ENCODE measurements around the gene MGAT5. TPM values are rescaled to one million over a fixed set of nuclear protein-coding genes. Genes with fewer than 3 reads are reported as not detected.

The MGAT5 gene
- total RNA-seq, 1 donor from 2014 or later = 30.0 TPM

GRCh38 chr2:134218414-134218813 lies 35.5 kb upstream of the MGAT5 start:
- TF ChIP-seq CTCF (IDR thresholded peaks at IDR 0.05) = no peak
- no peaks in the 10 kb centered on the region for H3K27me3 Mint-ChIP-seq (ENCODE audit: low read depth)
- H3K9me3 Mint-ChIP-seq (ENCODE audit: low read depth) = peaks cover 6% of the 10 kb centered on the region
- DNase-seq (ENCODE audit: low spot score) = no peak
- H3K27ac Mint-ChIP-seq (ENCODE audit: unreplicated experiment) = no peak overlapping the region
- no peaks in the 10 kb centered on the region for H3K4me1 Mint-ChIP-seq (ENCODE audit: low read depth)
- H3K36me3 Mint-ChIP-seq (ENCODE audit: low read depth) = no peaks in the 10 kb centered on the region
- H3K4me3 Mint-ChIP-seq (ENCODE audit: unreplicated experiment) = no peak overlapping the region

GRCh38 chr2:134218930-134219658 lies 34.8 kb upstream of the MGAT5 start:
- Mint-ChIP-seq H3K4me3 (ENCODE audit: unreplicated experiment) (no peak overlapping the region), H3K27me3 (ENCODE audit: low read depth) (no peaks in the 10 kb centered on the region), H3K4me1 (ENCODE audit: low read depth) (no peaks in the 10 kb centered on the region), H3K27ac (ENCODE audit: unreplicated experiment) (no peak overlapping the region), H3K36me3 (ENCODE audit: low read depth) (no peaks in the 10 kb centered on the region), H3K9me3 (ENCODE audit: low read depth) (peaks cover 6% of the 10 kb centered on the region)
- TF ChIP-seq CTCF (IDR thresholded peaks at IDR 0.05) = no peak
- DNase-seq (ENCODE audit: low spot score) = no peak

GRCh38 chr2:134220344-134220974 lies 33.4 kb upstream of the MGAT5 start:
- Mint-ChIP-seq H3K4me3 (ENCODE audit: unreplicated experiment) (no peak overlapping the region), H3K27ac (ENCODE audit: unreplicated experiment) (no peak overlapping the region), H3K36me3 (ENCODE audit: low read depth) (no peaks in the 10 kb centered on the region), H3K27me3 (ENCODE audit: low read depth) (no peaks in the 10 kb centered on the region), H3K9me3 (ENCODE audit: low read depth) (no peaks in the 10 kb centered on the region), H3K4me1 (ENCODE audit: low read depth) (no peaks in the 10 kb centered on the region)
- DNase-seq (ENCODE audit: low spot score) = no peak
- TF ChIP-seq CTCF (IDR thresholded peaks at IDR 0.05) = no peak

- Mint-ChIP-seq H3K9me3 (ENCODE audit: low read depth) (peaks cover 3% of the 10 kb centered on the region), H3K27me3 (ENCODE audit: low read depth) (no peaks in the 10 kb centered on the region), H3K36me3 (ENCODE audit: low read depth) (peaks cover 2% of the 10 kb centered on the region), H3K4me1 (ENCODE audit: low read depth) (no peaks in the 10 kb centered on the region), H3K27ac (ENCODE audit: unreplicated experiment) (no peak overlapping the region), H3K4me3 (ENCODE audit: unreplicated experiment) (no peak overlapping the region)
- TF ChIP-seq CTCF (IDR thresholded peaks at IDR 0.05) = no peak
- no peak for DNase-seq (ENCODE audit: low spot score)
Observed at GRCh38 chr2:134224005-134224404, 29.9 kb upstream of the MGAT5 start.

- H3K9me3 Mint-ChIP-seq (ENCODE audit: low read depth) = peaks cover 9% of the 10 kb centered on the region
- no peak for DNase-seq (ENCODE audit: low spot score)
- H3K27me3 Mint-ChIP-seq (ENCODE audit: low read depth) = no peaks in the 10 kb centered on the region
- H3K4me3 Mint-ChIP-seq (ENCODE audit: unreplicated experiment) = no peak overlapping the region
- TF ChIP-seq CTCF (IDR thresholded peaks at IDR 0.05) = no peak
- H3K27ac Mint-ChIP-seq (ENCODE audit: unreplicated experiment) = no peak overlapping the region
- H3K36me3 Mint-ChIP-seq (ENCODE audit: low read depth) = peaks cover 4% of the 10 kb centered on the region
- no peaks in the 10 kb centered on the region for H3K4me1 Mint-ChIP-seq (ENCODE audit: low read depth)
Observed at GRCh38 chr2:134225173-134225572, 28.7 kb upstream of the MGAT5 start.

All from chondrocyte (in vitro differentiated cells).